ENCODE data around the gene JAZF1.

DNA sequence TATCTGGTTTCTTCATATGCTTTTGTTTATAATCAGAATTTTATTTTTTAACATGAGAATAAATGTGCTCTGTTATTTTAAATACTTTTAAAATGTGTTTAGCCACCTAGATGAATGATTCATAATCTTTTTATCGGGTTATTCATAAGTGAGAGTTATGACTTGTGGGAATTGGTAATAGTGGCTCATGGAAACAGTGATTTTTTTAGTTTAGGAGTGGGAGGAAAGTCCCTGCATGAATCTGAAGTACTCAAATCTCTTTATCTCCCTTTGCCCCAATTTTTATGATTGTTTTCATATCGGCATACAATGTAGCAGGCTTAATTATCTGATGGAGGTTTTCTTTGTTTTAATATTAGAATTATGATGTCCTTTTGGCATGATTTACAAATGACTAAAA, 397.7 kb downstream of the JAZF1 start:
- TF ChIP-seq POLR2AphosphoS5 (IDR thresholded peaks at IDR 0.05), result no peak
- TF ChIP-seq, protein P1, sequence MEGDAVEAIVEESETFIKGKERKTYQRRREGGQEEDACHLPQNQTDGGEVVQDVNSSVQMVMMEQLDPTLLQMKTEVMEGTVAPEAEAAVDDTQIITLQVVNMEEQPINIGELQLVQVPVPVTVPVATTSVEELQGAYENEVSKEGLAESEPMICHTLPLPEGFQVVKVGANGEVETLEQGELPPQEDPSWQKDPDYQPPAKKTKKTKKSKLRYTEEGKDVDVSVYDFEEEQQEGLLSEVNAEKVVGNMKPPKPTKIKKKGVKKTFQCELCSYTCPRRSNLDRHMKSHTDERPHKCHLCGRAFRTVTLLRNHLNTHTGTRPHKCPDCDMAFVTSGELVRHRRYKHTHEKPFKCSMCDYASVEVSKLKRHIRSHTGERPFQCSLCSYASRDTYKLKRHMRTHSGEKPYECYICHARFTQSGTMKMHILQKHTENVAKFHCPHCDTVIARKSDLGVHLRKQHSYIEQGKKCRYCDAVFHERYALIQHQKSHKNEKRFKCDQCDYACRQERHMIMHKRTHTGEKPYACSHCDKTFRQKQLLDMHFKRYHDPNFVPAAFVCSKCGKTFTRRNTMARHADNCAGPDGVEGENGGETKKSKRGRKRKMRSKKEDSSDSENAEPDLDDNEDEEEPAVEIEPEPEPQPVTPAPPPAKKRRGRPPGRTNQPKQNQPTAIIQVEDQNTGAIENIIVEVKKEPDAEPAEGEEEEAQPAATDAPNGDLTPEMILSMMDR (IDR thresholded peaks at IDR 0.05), result no peak
- no peak for TF ChIP-seq POLR2A (IDR thresholded peaks at IDR 0.05)

Data from prostate gland (tissue), 2 donors.